ENCODE data around the gene PPCDC.

PPCDC gene, protein sequence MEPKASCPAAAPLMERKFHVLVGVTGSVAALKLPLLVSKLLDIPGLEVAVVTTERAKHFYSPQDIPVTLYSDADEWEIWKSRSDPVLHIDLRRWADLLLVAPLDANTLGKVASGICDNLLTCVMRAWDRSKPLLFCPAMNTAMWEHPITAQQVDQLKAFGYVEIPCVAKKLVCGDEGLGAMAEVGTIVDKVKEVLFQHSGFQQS

DNA sequence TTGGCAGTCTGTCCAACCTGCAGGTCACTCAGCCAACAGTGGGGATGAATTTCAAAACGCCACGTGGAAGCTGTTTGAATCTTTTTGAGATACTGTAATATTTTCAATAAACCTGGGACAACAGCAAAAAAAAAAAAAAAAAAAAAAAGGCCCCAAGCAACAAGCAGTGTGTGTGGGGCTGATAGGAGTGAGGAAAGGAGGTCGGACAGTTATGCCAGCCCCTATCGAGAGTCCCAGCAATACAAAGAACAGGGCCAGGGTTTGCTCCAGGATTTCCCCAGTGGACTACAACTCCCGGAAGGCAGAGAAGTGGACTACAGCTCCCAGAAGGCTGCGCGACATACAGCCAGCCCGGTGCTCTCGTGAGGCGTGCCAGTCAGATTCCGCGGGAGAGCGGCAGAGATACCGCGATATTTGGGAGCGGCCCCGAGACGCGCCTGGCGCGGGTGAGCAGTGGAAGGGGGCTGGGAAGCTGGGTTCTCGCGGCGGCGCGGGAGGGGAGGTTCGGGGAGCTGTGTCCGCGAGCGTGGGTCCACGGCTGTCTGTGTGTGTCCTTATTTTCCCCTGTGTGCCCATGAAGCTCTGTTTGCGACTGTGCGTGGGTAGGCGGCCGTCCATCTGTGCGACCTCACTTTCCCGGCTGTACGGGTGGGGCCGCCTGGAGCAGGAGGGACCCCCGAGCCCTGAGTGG lies at the start of gene PPCDC:
Gene PPCDC (plus strand): TSS at position 410 of the 691 bp plus-strand sequence. CDS start 4,729 bp downstream, outside the sequence.
- DNase-seq (ENCODE audit: low read depth in 2 of 3, low spot score in 1 of 3), result peak; percentile 93 to 94 (median 93)

DNA sequence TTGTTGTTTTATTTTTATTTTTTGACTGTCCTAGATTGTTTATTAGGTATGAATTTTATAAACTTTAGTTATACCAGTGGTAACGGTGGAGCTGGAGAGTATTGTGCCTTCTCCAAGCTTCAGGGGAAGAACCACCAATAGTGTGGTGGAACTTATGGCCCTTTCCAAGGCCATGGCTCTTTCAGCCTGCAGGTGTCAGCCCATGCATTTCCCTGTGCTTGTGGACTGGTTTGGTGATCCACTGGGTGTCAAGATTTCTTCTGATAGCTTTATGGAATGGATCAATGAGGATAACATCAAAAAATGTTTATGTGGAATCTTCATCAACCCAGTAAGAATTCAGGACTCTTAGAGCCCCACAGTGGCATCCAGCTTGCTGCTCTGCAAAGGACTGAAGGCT lies 47.2 kb upstream of the PPCDC start:
- no peak for DNase-seq (ENCODE audit: low read depth in 2 of 3, low spot score in 1 of 3)

DNA sequence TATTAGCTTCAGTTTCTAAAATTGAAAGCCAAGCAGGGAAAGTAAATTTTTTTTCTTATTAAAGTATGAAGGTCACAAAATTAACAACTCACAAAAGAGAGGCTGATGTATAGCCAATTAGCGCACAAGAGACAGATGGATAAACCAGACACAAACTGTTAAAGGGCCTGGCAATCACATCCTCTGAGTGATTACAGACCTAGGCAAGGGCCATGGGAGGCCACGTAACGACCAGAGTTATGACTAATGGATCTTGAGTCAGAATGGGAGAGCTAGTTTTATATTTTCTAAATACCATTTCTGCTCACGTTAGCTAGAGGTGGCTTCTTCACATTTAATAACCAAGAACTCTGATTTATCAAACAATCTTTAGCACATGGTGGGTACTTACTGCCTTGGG lies 45.8 kb upstream of the PPCDC start:
- no peak for DNase-seq (ENCODE audit: low read depth in 2 of 3, low spot score in 1 of 3)

DNA sequence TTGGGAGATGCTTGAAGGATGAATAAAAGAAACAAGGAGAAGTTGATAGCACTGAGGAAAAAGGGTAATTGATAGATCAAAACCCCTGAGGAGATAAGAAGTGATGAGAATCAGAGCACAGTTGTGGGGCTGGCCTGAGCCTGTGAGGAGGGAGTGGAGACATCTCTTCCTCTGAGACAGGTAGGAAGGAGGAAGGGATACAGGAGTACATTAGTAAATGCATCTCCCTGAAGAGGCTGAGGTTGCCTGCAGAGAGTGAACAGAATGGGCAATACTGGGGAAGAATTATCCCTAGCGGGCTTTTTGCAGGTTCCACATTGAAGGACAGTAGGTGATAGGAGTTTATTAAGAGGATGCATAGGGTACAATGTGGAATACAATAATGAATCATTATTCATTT lies 45.3 kb upstream of the PPCDC start:
- DNase-seq (ENCODE audit: low read depth in 2 of 3, low spot score in 1 of 3), result no peak

- peak; percentile 28 to 59 (median 38) for DNase-seq (ENCODE audit: low read depth in 2 of 3, low spot score in 1 of 3)
Observed at GRCh38 chr15:74978503-74978902, 44.9 kb upstream of the PPCDC start.

DNA sequence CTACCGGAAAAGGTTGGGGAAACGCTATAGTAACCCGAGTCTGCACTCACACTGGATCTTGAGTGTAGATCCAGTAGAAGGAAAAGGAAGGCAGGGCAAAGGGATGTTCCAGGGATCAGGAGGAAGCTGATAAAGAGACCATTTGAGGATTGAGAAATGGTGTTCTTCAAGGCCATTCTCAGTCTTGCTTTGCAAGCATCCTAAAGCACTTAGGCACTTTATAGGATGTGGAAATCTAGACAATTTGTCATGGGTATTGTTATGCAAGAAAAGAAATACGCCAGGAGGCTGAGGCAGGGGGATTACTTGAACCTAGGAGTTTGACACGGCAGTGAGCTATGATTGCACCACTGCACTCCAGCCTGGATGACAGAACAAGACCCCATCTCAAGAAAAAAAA lies 41.2 kb upstream of the PPCDC start:
- DNase-seq (ENCODE audit: low read depth in 2 of 3, low spot score in 1 of 3), result no peak

GRCh38 chr15:74983725-74984231 lies 39.6 kb upstream of the PPCDC start:
- peak; percentile 43 to 67 (median 62) for DNase-seq (ENCODE audit: low read depth in 2 of 3, low spot score in 1 of 3)

DNA sequence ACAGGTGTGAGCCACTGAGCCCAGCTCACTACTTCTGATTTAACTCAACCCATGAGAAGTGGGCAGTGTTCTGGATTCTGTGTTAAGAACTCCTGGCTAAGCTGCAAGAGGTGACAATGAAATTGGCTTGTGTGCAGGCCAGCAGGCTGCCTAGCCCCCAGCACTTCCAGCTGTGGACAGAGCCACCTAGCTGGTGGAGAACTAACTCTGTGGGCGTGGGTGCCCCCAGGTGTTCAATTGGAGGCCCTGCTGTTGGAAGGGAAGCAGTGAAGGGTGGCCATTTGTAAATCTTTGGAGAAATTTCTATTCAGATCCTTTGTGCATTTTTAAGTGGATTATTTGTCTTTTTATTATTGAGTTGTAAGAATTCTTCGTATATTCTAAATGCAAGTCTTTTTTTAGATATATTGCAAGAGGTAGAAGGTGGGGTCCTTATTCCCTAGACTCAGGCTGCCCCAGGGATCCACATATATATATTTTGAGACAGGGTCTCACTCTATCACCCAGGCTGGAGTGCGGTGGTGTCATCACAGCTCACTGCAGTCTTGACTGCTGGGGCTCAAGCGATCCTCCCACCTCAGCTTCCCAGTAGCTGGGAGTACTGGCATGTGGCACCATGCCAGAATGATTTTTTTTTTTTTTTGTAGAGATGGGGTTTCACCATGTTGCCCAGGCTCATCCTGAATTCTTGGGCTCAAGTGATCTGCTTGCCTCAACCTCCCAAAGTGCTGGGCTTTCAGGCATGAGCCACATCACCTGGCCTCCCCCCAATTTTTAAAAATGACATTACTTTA lies 35.2 kb upstream of the PPCDC start:
- no peak for DNase-seq (ENCODE audit: low read depth in 2 of 3, low spot score in 1 of 3)

DNA sequence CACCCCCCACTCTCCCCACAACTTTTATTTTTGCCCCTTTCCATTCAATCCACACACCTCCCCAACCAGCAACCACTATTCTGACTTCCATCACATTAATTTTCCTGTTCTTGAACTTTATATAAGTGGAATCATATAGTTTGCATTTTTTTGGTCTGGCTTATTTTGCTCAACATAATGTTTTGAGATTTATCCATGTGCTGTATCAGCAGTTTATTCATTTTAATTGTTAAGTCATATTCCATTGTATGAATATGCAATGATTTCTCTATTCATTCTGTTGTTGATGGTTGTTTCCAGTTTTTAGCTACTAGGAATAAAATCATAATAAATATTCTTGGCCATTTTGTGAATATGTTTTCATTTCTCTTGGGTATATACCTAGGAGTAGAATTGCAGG lies 33.9 kb upstream of the PPCDC start:
- DNase-seq (ENCODE audit: low read depth in 2 of 3, low spot score in 1 of 3), result no peak

DNA sequence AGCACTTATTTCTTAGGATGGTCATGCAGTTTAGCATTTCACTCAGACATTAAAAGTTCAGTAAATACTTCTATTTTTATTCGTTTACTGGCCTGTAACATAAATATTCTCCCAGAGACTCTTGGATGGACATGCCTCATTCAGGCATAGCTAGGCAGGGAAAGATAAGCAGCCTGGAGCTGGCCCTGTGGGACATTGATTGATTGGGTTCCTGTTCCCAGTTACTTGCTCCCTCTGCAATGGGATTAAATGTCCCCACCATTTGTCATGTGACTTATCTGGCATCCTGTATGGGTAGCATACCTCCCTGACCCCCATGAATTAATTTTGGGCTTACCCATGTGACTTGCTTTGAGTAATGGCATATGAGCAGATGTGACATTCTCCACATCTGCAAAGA lies 30.8 kb upstream of the PPCDC start:
- no peak for DNase-seq (ENCODE audit: low read depth in 2 of 3, low spot score in 1 of 3)

DNA sequence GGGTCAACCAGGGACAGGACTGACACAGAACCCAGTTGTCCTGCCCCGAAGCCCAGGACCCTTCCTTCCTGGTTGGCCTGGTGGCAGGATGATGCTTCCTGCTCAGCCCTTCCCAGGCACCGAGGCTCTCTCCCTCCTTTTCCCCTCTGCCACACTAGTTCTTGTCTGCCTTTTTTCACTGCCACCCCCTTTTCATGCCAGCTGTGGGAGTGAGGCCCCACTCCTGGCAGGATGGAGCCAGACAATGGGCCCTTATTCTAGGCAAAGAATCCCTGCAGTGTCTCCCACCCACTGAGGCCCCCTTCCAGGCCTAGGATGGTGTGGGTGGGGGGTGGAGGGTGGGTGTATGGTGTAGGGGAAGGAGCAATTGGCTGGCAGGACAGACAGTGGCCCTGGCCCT lies 29.2 kb upstream of the PPCDC start:
- no peak for DNase-seq (ENCODE audit: low read depth in 2 of 3, low spot score in 1 of 3)

GRCh38 chr15:74994685-74995084 lies 28.7 kb upstream of the PPCDC start:
- DNase-seq (ENCODE audit: low read depth in 2 of 3, low spot score in 1 of 3), result no peak

- peak; percentile 85 to 95 (median 90) for DNase-seq (ENCODE audit: low read depth in 2 of 3, low spot score in 1 of 3)
Observed at GRCh38 chr15:74995182-74995778, 28.1 kb upstream of the PPCDC start, which contains the start of gene SCAMP5. SCAMP5 (plus strand) TSS chr15:74995563; CDS start chr15:75011840, 16,277 bp downstream.

DNA sequence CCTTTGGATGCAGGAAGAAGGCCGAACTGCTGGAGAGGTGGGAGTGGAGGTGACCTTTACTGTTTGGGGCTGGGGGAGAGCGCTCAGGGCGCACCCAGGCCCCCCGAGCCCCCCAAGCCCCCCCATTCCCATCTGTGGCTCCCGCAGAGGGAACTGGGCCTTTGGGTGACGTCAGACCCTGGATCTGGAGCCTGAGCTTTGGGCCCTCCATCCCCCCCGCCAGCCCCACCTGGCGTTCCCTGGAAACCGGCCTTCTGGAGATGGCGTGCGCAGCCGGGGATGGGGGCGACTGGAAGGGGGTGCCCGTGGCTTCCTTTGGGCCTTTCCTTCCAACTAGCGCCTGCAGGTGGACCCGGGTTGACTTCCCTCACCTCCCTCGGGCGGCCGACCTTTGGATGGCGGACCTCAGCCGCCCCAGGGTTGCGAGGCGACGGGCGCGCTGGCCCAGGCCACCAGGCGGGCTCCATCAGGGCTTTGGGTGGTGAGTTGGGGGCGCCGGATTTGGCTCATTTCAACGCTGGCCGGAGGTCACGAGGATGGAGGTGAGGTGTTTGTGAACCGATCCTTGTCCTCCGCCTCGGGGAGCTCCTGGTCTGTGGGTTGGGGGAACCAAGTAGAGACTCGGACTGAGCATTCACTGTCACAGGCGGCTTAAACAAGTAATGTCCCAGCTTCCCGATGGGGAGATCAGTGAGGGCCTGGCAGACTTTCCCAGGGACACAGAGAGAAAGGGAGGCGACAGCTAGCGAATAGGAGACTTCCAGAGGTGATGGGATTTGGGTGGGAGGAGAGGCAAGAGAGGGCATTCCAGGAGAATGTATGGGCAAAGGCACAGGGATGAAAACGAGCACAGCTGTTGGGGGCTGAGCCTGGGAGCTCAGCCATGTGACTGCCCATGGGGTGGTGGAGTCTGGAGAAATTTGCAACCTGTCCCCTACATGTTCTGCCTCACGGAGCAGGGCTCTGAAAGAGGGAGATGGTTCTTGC lies 27.3 kb upstream of the PPCDC start:
- no peak for DNase-seq (ENCODE audit: low read depth in 2 of 3, low spot score in 1 of 3)

DNA sequence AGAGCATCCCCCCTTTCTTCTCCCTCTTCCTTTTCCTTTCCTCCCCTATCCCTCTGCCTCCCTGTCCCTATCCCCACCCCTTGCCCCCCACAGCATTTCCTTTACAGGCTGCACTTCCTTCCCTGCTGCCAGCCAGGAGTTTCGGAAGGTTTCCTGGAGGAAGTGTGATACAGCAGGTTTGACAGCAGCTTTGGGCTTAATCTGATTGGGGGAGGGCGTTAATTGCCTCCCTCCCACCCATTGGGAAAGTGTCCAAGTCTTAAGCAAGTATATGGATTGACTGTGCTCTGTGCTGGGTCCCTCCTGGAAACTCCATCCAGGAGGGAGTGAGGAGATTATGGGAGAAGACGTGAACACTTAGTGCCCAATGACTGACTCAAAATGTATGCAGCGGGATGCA lies 26.2 kb upstream of the PPCDC start:
- DNase-seq (ENCODE audit: low read depth in 2 of 3, low spot score in 1 of 3), result no peak

GRCh38 chr15:74997543-74997942 lies 25.8 kb upstream of the PPCDC start:
- DNase-seq (ENCODE audit: low read depth in 2 of 3, low spot score in 1 of 3), result no peak

- no peak for DNase-seq (ENCODE audit: low read depth in 2 of 3, low spot score in 1 of 3)
Observed at GRCh38 chr15:75001310-75001709, 22.1 kb upstream of the PPCDC start.

DNA sequence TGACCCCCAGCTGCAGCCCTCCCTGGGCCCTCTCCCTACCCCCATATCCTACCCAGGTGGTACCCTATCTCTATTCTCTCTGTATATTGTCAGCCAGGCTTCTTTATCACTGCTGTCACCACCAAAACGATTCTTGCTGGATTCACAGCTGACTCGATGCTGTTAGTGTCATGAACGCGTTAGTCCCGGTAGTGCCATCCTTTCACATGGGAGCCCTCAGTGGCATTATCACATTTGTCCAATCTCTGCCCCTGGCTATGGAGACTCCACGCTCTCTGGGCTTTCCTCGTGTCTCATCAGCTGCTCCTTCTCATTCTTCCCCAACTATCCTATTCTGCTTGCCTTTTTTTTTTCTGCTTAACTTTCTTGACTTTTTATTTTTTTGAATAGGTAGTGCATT lies 21.0 kb upstream of the PPCDC start:
- DNase-seq (ENCODE audit: low read depth in 2 of 3, low spot score in 1 of 3), result no peak

DNA sequence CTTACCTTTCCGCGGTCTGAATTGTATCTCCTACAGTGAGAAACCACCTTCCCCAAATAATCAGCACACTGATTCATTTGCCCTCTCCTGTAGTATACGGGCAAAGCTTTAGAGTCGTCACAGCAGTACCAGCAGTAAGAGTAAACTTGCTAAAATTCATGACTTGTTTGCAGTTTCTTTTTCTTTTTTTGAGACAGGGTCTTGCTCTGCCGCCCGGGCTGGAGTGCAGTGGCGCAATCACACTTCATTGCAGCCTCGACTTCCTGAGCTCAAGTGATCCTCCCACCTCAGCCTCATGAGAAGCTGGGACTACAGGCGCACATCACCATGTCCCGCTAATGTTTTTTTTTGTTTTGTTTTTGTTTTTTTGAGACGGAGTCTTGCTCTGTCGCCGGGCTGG lies 16.2 kb upstream of the PPCDC start:
- DNase-seq (ENCODE audit: low read depth in 2 of 3, low spot score in 1 of 3), result no peak

GRCh38 chr15:75008221-75008625 lies 15.2 kb upstream of the PPCDC start:
- DNase-seq (ENCODE audit: low read depth in 2 of 3, low spot score in 1 of 3), result no peak

All from stimulated activated CD4-positive, alpha-beta T cell treated with anti-CD3 and anti-CD28 coated beads, Interleukin-12 subunit alpha, Interleukin-12 subunit beta, amount 100 ng/mL, for 48 hours (primary cell).